Measurements from ENCODE around the gene PLCG1.

PLCG1 gene

DNA sequence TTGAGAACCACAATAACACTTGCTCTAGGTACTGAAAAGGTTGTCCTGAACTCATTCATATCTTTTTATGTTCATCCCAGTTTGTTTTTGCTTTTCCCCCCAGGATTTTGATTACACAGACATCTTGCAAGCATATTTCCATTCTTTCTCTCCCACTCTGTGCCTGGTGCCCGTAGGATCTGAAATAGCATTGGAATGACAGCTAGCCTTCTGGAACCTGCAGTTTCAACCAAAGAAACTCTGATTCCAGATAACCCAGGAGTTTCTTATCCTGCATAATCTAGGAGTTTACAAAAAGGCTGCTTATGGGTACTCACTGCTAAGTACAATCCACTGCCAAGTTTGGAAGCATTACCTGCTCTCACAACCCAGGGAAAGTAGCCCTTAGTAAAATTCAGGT, 28.8 kb upstream of the PLCG1 start:
- Histone ChIP-seq H3K4me3 (ENCODE audit: insufficient read depth, low read length, poor library complexity, severe bottlenecking) (no peak overlapping the region), H3K27ac (ENCODE audit: low read depth, low read length) (no peak overlapping the region)

DNA sequence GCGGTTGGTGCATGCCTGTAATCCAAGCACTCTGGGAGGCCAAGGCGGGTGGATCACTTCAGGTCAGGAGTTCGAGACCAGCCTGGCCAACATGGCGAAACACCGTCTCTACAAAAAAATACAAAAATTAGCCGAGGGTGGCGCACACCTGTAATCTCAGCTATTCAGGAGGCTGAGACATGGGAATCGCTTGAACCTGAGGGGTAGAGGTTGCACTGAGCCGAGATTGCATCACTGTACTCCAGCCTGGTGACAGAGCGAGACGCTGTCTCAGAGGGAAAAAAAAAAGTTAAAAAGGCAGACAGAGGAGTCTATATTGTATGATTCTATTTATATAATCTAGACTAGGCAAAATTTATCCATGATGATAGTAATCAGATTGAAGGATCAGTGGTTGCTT, 27.3 kb upstream of the PLCG1 start:
- Histone ChIP-seq H3K79me2 (ENCODE audit: insufficient read depth, low read length) (no peaks in the 10 kb centered on the region), H3K4me3 (ENCODE audit: insufficient read depth, low read length, poor library complexity, severe bottlenecking) (no peak overlapping the region), H3K9me2 (replicated peaks; ENCODE audit: insufficient read depth, low read length) (no peaks in the 10 kb centered on the region), H2AFZ (ENCODE audit: low read depth, low read length, severe bottlenecking) (no peak overlapping the region), H4K20me1 (ENCODE audit: low read depth, low read length) (no peaks in the 10 kb centered on the region), H3K4me2 (ENCODE audit: low read depth, low read length, poor library complexity, severe bottlenecking) (no peak overlapping the region), H3F3A (ENCODE audit: insufficient read depth) (no peaks in the 10 kb centered on the region; the same call in 1 of the 2 replicates), H3K36me3 (ENCODE audit: low read length) (peaks cover 41% of the 10 kb centered on the region), H3K27me3 (ENCODE audit: low read length) (no peaks in the 10 kb centered on the region), H3K9me3 (ENCODE audit: insufficient read depth, low read length) (no peaks in the 10 kb centered on the region), H3K27ac (ENCODE audit: low read depth, low read length) (no peak overlapping the region), H3K9ac (ENCODE audit: low read length) (no peak overlapping the region)
- TF ChIP-seq, protein P1, sequence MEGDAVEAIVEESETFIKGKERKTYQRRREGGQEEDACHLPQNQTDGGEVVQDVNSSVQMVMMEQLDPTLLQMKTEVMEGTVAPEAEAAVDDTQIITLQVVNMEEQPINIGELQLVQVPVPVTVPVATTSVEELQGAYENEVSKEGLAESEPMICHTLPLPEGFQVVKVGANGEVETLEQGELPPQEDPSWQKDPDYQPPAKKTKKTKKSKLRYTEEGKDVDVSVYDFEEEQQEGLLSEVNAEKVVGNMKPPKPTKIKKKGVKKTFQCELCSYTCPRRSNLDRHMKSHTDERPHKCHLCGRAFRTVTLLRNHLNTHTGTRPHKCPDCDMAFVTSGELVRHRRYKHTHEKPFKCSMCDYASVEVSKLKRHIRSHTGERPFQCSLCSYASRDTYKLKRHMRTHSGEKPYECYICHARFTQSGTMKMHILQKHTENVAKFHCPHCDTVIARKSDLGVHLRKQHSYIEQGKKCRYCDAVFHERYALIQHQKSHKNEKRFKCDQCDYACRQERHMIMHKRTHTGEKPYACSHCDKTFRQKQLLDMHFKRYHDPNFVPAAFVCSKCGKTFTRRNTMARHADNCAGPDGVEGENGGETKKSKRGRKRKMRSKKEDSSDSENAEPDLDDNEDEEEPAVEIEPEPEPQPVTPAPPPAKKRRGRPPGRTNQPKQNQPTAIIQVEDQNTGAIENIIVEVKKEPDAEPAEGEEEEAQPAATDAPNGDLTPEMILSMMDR (IDR thresholded peaks at IDR 0.05; ENCODE audit: insufficient read depth, low read length, poor library complexity, severe bottlenecking) = no peak
- no peak for TF ChIP-seq EZH2phosphoT487 (conservative IDR thresholded peaks at IDR 0.05; ENCODE audit: low read length)

More for the DNA sequence above, 28.8 kb upstream of the PLCG1 start:
- Histone ChIP-seq H3K9me3 (ENCODE audit: insufficient read depth, low read length) (no peaks in the 10 kb centered on the region), H4K20me1 (ENCODE audit: low read depth, low read length) (no peaks in the 10 kb centered on the region), H3K27me3 (ENCODE audit: low read length) (no peaks in the 10 kb centered on the region), H2AFZ (ENCODE audit: low read depth, low read length, severe bottlenecking) (no peak overlapping the region), H3K79me2 (ENCODE audit: insufficient read depth, low read length) (no peaks in the 10 kb centered on the region), H3K9me2 (replicated peaks; ENCODE audit: insufficient read depth, low read length) (no peaks in the 10 kb centered on the region), H3K36me3 (ENCODE audit: low read length) (peaks cover 40% of the 10 kb centered on the region), H3K4me2 (ENCODE audit: low read depth, low read length, poor library complexity, severe bottlenecking) (no peak overlapping the region), H3F3A (ENCODE audit: insufficient read depth) (peaks cover 3% of the 10 kb centered on the region; the same call in 1 of the 2 replicates), H3K9ac (ENCODE audit: low read length) (no peak overlapping the region)
- TF ChIP-seq, protein P1 (IDR thresholded peaks at IDR 0.05; ENCODE audit: insufficient read depth, low read length, poor library complexity, severe bottlenecking) = no peak
- TF ChIP-seq EZH2phosphoT487 (conservative IDR thresholded peaks at IDR 0.05; ENCODE audit: low read length) = no peak

DNA sequence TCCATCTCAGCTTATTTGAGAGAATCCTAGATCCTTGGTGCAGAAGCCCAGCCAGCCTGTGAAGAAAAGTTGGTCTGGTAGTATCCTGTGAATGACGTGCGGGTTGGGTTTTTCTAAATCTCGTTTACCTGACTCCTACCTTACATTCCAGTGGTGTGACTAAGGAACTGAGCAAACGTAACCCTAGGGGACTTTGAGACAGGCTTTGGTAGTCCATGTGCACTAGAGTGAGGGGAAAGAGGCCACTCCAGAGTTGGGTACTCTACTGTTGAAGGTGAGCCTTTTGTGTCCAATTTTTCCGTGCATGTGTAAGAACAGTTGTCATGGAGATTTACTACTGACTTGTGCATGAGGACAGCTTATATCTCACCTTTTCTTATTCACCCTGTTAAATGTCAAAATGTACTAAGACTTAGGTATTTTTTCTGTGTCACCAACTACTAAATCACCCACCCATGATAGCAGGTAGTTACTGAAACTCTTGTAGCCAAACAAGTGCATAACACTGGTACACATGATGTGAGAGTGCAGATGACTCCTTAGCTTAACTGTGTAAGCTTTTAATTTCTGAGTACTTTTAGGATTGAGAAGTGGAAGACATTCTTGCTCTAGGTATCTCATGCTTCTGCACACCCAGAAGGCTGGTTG, 26.3 kb upstream of the PLCG1 start:
- H3K27ac ChIP-seq (ENCODE audit: low read depth, low read length) = no peak overlapping the region
- TF ChIP-seq, protein P1 (IDR thresholded peaks at IDR 0.05; ENCODE audit: insufficient read depth, low read length, poor library complexity, severe bottlenecking) = no peak
- TF ChIP-seq EZH2phosphoT487 (conservative IDR thresholded peaks at IDR 0.05; ENCODE audit: low read length) = no peak
- no peak overlapping the region for H2AFZ ChIP-seq (ENCODE audit: low read depth, low read length, severe bottlenecking)
- no peaks in the 10 kb centered on the region for H3K9me3 ChIP-seq (ENCODE audit: insufficient read depth, low read length)
- no peak overlapping the region for H3K4me2 ChIP-seq (ENCODE audit: low read depth, low read length, poor library complexity, severe bottlenecking)
- no peak overlapping the region for H3K4me3 ChIP-seq (ENCODE audit: insufficient read depth, low read length, poor library complexity, severe bottlenecking)
- H4K20me1 ChIP-seq (ENCODE audit: low read depth, low read length) = no peaks in the 10 kb centered on the region
- no peaks in the 10 kb centered on the region for H3K27me3 ChIP-seq (ENCODE audit: low read length)
- H3K79me2 ChIP-seq (ENCODE audit: insufficient read depth, low read length) = no peaks in the 10 kb centered on the region
- peaks cover 40% of the 10 kb centered on the region for H3K36me3 ChIP-seq (ENCODE audit: low read length)
- no peaks in the 10 kb centered on the region; the same call in 1 of the 2 replicates for H3F3A ChIP-seq (ENCODE audit: insufficient read depth)
- no peaks in the 10 kb centered on the region for H3K9me2 ChIP-seq (replicated peaks; ENCODE audit: insufficient read depth, low read length)
- no peak overlapping the region for H3K9ac ChIP-seq (ENCODE audit: low read length)

Measured in SU-DHL-6 (cell line).